C4-2B (cell line): Measurements from ENCODE around the gene GLE1.

ENCODE experiments used
- ZFX ChIP-seq: fragments of 450-650 bp; IDR thresholded peaks from 2 replicates; pipeline ENCODE4 v1.6.1; 2017
- TF ChIP-seq, protein P1 (sequence below): fragments of 450-650 bp; conservative IDR thresholded peaks from 2 replicates; pipeline ENCODE4 v1.5.1; 2017; ENCODE audit warnings: mild to moderate bottlenecking

DNA sequence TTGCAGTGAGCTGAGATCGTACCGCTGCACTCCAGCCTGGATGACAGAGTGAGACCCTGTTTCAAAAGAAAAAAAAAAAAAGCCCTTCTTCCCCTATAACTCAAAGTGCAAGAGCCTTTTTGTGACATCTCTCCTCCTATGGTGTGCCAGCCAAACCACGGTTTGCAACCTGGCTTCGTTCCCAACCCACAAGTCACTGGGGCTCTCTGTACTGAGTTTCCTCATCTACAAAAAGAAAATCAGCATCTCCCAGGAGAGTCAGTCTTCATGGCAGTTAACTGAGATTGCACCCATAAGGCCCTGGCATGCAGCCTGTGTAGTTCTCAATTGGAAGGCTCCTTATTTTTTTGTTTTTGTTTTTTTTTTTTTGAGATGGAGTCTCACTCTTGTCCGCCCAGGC lies 34.0 kb upstream of the GLE1 start:
- TF ChIP-seq, protein P1, sequence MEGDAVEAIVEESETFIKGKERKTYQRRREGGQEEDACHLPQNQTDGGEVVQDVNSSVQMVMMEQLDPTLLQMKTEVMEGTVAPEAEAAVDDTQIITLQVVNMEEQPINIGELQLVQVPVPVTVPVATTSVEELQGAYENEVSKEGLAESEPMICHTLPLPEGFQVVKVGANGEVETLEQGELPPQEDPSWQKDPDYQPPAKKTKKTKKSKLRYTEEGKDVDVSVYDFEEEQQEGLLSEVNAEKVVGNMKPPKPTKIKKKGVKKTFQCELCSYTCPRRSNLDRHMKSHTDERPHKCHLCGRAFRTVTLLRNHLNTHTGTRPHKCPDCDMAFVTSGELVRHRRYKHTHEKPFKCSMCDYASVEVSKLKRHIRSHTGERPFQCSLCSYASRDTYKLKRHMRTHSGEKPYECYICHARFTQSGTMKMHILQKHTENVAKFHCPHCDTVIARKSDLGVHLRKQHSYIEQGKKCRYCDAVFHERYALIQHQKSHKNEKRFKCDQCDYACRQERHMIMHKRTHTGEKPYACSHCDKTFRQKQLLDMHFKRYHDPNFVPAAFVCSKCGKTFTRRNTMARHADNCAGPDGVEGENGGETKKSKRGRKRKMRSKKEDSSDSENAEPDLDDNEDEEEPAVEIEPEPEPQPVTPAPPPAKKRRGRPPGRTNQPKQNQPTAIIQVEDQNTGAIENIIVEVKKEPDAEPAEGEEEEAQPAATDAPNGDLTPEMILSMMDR = no peak
- TF ChIP-seq ZFX = no peak
